Measurements from ENCODE around the gene EML5.

GRCh38 chr14:88616697-88617096 is 176.1 kb downstream of the EML5 start:
- no peak for TF ChIP-seq POLR2A (IDR thresholded peaks at IDR 0.05; ENCODE audit: low read depth, low read length)
- TF ChIP-seq POLR2AphosphoS5 (IDR thresholded peaks at IDR 0.05; ENCODE audit: low read depth, low read length) = no peak
- no peak for TF ChIP-seq TAF1 (IDR thresholded peaks at IDR 0.05; ENCODE audit: borderline replicate concordance, low read depth, low read length)

Data from GM12892 (cell line).